SIG-M5 (cell line): ENCODE results near the gene CNTFR.

Experiments
- DNase-seq: peaks from one replicate; lab custom pipeline; 2025; lab: John Stamatoyannopoulos, UW

CNTFR gene

DNA sequence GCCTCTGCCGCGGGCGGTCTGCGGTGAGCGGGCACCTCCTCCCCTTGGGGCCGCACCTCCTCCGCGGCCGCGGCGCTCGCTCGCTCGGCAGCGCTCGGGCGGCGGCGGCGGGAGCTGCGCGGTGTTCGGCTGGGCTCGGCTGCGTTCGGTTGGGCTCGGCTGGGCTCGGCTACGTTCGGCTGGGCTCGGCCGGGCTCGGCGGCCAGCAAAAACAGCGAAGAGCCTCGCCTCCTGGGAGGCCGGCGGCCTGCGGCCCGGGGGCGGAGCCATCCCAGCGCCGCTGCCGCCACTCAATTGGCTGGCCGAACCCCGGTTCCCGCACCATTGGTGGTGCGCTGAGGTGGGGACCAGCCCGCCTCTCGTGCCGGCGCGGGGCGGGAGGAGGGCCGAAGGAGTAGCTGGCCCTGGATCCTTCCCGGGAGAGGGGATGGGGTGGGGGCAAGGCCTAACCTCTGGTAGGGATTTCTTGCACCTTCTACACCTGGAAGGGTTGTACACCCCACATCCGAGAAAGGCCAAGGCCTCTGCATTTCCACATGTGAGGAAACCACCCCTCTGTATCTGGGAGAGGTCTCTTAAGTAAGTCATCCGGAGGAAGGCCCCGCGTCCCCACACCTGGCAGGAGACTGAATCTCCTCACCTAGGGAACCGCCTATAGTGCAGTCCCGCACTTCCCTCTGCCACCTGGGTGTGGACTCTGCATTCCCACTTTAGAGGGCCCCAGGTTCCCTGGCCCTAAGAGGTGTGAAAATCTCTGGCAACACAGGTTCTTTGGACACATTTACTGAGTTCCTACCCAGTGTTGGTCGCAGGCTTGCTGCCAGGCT lies 66.3 kb downstream of the CNTFR start, which contains the start of gene ENHO:
TSS of gene ENHO (minus strand) at position 20 of the 827 bp plus-strand sequence. CDS start 1,295 bp downstream, outside the sequence.
- no peak for DNase-seq

DNA sequence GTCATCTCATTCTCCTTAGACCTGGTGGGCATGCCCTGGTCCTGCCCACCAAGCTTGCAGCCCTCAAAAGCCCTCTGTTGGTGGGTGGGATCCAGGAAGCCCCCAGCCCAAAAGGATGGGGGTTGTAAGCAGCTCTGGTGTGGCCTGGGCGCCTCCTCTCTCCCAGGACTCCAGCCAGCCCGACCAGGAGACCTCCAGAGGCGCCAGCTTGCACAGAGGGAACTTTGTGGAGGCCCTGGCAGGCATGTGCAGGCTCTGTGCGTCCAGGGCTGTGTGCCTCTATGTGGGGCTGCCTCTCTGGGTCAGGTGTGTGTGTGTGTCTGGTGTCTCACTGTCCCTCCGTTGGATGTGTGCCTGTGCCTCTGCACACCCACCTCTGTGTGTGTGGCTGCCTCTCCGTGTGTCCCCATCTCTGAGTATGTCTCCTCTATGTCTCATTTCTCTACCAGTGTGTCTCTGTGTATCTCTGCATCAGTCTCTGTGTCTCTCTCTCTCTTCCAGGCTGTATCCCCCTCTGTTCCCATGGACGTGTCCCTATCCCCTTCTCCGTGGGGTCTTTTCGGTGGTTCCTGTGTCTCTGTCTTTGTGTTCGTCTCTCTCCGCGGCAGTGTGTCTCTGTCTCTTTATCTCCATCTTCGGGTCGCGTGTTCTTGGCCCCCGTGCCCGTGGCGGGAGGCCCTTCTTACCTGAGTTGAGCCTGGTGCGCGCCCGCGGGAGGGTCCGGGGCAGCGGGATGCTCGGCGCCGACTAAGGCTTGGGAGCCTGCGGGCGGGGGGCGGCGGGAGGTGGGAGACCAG lies 67.2 kb downstream of the CNTFR start:
- no peak for DNase-seq

DNA sequence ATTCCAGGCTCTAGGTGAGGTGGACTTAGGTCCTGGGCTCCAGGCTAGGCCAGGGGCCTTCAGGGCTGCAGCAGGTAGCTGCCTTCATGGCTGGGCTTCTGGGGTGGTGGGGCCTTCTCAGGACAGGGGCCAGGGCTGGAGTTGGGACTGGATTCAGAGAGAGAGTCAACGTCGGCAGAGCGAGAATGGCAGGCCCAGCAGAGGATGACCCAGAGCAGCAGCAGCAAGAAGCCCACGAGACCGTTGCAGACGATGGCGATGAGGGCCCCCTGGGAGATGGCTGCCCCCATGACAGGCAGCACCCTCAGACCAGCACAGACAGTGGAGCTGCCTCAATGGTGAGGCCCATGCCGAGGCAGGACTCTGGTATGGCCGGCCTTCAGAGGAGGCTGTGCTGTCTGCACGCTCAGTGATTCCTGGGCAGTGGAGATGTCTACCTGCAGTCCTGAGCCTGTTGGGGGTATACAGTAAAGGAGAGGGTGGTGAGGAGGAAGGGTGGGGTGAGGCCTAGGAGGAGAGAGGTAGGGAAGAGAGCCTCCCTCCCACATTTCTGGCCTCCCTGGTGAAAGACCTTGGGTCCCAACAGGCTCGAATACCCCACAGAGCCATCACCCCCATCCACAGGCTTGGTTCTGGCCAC lies 68.0 kb downstream of the CNTFR start:
- no peak for DNase-seq

- DNase-seq = no peak
Measured at GRCh38 chr9:34520505-34521385, 68.8 kb downstream of the CNTFR start.

DNA sequence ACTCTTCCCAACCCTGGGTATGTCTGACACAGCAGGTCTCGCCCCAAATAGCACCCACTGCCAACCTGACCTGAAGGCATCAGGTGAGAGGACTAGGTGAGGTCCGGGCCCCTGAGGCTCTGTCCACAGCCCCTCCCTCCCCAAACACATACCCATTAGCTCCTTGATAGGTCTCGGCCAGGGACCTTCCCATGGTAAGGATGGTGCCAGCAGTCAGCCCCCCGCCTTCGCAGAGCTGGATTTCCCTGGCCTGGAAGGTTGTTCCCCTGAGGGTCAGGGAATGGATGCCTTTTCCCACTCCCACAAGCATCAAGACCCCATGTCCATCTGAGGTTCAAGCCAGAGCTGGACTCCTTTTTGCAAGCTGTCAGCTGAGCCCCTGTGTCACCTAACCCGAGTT lies 69.4 kb downstream of the CNTFR start:
- DNase-seq = no peak

- no peak for DNase-seq
Measured at GRCh38 chr9:34519321-34520020, 70.1 kb downstream of the CNTFR start.

DNA sequence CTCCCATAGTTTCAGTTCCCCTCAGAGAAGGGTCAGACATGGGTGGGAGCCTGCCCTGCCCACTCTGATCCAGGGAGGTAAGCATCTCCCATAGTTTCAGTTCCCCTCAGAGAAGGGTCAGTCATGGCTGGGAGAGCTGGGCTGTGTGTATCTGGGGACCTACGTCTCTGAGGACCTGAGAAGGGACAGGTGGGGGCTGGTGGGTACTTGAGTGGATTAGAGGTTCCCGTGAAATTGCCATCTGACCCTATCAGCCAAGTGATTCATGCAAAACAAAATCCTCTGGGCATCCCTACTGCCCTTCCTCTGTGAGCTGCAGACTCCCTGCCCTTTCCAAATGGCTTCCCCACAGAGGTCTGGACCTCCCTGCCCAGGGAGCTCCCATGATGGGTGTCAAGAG lies 70.6 kb downstream of the CNTFR start:
- no peak for DNase-seq

GRCh38 chr9:34518110-34518616 lies 71.4 kb downstream of the CNTFR start:
- DNase-seq = no peak

GRCh38 chr9:34517185-34517584 lies 72.3 kb downstream of the CNTFR start:
- no peak for DNase-seq

DNA sequence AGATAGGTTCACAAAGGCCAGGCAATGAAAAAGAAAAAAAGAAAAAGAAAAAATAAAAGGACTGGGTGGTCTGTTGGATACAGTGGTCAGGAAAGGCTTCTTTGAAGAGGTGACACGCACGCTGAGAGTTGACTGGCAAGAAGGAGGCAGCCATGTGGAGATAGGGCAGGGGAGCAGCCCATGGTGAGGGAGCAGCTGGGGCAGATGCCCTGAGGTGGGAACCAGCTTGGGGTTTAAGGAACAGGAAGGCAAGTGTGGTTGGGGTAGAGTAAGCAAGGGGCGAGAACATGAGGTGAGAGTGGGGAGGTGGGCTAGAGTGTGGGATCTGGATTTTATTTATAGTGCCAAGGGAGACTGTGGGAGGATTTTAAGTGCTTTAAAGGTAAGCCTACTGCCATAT lies 73.6 kb downstream of the CNTFR start:
- DNase-seq = no peak

GRCh38 chr9:34514816-34515215 lies 74.7 kb downstream of the CNTFR start:
- no peak for DNase-seq

- no peak for DNase-seq
Measured at GRCh38 chr9:34514401-34514800, 75.1 kb downstream of the CNTFR start.

GRCh38 chr9:34513567-34514214 lies 75.8 kb downstream of the CNTFR start:
- DNase-seq = no peak

GRCh38 chr9:34512131-34513078 lies 77.1 kb downstream of the CNTFR start:
- no peak for DNase-seq

DNA sequence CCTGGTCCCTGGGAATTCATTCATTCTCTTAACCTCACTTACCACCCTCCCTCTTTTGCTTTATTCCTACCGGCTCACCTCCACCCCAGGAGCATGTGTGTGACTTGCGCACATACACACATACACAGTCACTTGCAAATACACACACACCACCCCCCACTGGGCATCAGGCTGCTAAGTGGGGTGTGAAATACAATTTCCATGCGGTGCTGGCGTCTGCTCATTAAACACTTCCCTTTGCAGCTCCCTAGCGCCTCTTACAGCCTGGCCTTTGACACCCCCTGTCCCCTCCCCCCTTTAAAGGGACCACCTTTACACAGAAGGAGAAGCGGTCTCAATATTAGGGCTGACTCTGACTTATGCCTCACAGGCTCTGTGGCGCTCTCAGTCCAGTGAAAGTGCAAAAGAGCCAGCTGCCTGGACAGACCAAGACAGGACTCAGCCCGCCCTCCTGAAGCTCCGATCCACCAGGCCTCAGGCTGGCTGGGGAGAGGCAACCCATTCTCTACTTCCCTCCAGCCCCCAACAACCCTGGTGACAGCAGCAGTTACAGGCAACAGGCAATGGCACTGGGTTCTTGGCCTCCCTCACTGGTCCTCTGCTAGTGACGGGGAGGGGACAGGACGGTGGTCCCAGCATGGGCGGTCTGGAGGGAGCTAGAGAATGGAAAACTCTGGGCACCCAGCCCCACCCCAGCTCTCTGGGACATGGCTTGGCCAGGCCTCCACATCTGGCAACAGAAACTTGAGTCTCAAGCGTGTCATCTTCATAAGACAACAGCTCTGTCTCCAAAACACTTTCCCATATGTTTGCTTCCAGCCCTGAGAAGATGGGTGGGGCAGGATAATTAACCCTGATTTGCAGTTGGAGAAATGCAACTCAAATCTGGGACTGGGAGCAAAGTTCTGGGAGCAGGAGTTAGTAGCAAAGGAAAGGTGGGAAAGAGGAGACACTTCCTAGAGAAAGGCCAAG lies 78.7 kb downstream of the CNTFR start:
- DNase-seq = no peak

DNA sequence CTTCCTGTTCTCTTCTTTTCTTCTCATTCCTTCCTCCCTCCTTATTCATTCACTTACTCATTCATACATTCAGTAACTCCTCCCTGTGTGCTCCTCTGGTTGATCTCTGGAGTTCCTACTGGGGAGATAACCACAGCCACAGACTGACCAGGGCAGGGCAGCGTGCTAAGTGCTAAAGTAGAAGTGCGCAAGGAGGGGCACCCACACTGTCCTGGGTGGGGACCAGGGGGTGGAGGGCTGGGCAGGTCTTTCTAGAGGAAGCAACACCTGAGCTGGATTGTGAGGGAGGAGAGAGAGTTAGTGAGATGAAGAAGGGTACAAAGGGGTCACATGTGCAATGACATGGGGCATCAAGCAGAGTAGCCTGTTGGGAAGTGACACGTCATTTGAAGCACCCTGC lies 80.6 kb downstream of the CNTFR start:
- DNase-seq = no peak

DNA sequence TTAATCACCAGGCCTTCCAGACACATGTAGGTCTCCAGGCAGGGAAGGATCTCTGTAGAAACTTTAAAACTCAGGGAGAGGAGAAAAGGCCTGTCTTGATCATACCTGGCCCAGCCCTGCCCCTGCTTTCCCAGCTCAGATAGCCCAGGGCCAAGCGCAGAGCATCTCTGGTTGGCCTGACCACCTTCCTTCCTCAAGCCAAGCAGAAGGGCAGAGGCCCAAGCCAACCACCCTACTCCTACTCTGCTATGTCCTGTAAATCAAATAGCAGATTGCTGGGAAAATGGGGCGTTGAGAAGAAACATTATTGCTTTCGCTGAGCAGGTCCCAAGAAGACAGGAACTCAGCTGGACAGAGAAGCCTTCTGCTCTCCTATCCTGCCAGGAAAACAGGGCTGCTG lies 81.1 kb downstream of the CNTFR start:
- DNase-seq = no peak

DNA sequence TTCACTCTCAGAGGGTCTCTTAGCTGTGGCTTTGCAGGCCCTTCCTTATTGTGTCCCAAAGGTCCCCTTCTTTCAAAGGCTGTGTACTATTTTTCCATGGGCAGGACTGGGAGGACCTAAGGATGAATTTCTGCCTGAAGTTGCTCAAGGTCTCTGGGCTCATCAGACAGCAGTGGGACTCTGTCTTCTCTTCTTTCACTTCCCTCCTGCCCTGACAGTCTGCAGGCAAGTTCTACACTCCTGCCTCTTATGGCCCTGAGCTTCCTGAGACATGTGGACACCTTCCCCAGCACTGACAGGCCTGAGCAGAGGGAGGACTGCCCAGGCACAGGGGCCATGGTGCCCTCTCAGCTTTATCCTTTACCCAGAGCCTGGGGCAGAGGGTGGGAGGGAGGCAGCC lies 81.6 kb downstream of the CNTFR start:
- DNase-seq = no peak
